ENCODE data around the gene OSM. TPM values are rescaled to one million over a fixed set of nuclear protein-coding genes. Genes with fewer than 3 reads are reported as not detected.
A peak's percentile ranks its signal among the peaks of the same experiment; 100 is the strongest.

OSM gene
- total RNA-seq, result 1 to 10 TPM in 1 of 4 donors, under 1 TPM in 1, not detected in 2; 0.57 to 8.3 TPM

DNA sequence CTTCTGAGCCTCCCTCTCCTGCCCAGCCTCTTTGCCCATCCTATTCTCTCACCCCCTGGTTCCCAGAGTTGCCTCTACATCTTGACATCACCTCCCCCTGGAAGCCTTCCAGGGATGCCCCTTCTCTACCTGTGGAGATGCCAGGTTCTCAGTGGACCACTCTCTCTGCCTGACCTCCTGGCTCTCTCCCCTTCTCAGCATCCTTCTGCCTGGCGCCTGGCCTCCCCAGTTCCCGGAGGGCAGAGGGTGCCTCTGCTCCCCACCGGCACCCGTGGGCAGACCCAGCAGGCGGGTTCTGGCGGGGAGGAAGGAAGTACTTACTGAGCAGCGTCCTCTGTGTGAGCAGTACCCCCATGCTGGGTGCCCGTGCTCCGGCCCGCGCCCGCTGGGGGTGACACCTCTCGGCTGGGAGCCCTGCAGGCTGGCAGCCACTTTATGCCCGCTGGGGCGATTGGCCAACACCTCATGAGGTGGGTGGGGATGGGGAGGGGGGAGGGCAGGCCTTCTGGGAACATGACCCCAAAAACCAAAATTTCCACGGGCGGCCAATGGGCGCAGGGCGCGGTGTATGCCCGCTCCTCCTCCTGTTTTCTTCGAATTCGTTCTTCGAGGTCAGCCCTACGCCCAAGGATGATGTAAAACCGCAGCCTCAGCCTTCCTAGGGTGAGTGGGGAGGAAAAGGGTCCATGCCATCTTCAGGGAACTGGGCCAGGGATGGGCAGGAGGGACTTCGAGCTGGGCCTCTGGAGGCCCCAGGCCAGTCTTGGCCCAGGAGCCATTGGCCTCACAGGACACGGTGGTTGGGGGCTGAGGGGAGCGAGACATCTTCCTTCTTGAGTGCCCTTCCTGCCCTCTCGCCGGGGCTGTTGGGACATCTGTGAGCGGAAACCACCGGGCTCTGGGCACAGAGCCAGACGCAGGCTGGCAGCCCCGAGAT is at the start of gene OSM:
Gene OSM, minus strand, starts transcription at position 407 of the 937 bp plus-strand sequence. Its CDS starts 52 bp downstream, at position 355.
- H3K4me1 ChIP-seq, result peaks cover 5 to 14% (median 12%) of the 10 kb centered on the region in 4 donors
- peak within 1 kb of the TSS; percentile 28 to 49 (median 31) for H3K4me3 ChIP-seq
- intact Hi-C loops (cut with DNase I), result loop anchor here (10.0 kb wide), 1 partner anchor 218 kb away; no protein-coding TSS in a partner anchor
- H3K36me3 ChIP-seq, result no peaks in the 10 kb centered on the region
- no peaks in the 10 kb centered on the region for H3K9me3 ChIP-seq
- WGBS, result 83% methylated on average over 21 of the region's 35 CpGs
- peaks cover 0 to 4% (median 0%) of the 10 kb centered on the region in 4 donors for H3K27me3 ChIP-seq
- TF ChIP-seq POLR2AphosphoS5 (IDR thresholded peaks at IDR 0.05), result no peak
- TF ChIP-seq POLR2A (IDR thresholded peaks at IDR 0.05; ENCODE audit: low read depth), result no peak
- TF ChIP-seq, protein P1, sequence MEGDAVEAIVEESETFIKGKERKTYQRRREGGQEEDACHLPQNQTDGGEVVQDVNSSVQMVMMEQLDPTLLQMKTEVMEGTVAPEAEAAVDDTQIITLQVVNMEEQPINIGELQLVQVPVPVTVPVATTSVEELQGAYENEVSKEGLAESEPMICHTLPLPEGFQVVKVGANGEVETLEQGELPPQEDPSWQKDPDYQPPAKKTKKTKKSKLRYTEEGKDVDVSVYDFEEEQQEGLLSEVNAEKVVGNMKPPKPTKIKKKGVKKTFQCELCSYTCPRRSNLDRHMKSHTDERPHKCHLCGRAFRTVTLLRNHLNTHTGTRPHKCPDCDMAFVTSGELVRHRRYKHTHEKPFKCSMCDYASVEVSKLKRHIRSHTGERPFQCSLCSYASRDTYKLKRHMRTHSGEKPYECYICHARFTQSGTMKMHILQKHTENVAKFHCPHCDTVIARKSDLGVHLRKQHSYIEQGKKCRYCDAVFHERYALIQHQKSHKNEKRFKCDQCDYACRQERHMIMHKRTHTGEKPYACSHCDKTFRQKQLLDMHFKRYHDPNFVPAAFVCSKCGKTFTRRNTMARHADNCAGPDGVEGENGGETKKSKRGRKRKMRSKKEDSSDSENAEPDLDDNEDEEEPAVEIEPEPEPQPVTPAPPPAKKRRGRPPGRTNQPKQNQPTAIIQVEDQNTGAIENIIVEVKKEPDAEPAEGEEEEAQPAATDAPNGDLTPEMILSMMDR (IDR thresholded peaks at IDR 0.05), result no peak
- no peak for TF ChIP-seq EP300 (IDR thresholded peaks at IDR 0.05)
- H3K27ac ChIP-seq (replicated peaks in 1 of 4), result peak within 1 kb of the TSS; percentile 39 to 66 (median 53)
- DNase-seq (ENCODE audit: extremely low spot score), result no peak

DNA sequence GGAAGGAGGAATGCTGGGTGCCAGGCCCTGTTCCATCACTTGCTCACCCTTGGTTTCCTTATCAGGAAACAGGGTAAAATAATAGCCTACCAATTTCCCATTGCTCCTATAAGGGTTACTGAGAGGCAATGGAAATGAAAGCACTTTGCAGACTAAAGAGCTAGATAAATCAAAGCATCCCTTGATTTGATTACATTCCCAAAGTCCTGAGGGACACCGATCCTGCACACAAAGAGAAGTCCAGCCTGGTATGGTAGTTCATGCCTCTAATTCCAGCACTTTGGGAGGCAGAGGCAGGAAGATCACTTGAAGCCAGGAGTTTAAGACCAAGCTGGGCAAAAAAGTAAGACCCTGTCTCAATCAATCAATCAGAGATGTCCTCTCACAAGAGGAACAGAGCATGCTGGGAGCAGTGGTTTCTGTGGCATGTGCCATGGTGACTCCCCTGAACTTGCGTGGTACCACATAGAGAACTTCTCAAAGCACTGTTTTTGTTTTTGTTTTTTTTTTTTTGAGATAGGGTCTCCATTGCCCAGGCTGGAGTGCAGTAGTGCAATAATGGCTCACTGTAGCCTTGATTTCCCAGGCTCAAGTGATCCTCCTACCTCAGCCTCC is 49.4 kb upstream of the OSM start:
- peaks cover 85 to 100% (median 99%) of the 10 kb centered on the region in 4 donors for H3K4me1 ChIP-seq
- DNase-seq (ENCODE audit: extremely low spot score), result no peak

DNA sequence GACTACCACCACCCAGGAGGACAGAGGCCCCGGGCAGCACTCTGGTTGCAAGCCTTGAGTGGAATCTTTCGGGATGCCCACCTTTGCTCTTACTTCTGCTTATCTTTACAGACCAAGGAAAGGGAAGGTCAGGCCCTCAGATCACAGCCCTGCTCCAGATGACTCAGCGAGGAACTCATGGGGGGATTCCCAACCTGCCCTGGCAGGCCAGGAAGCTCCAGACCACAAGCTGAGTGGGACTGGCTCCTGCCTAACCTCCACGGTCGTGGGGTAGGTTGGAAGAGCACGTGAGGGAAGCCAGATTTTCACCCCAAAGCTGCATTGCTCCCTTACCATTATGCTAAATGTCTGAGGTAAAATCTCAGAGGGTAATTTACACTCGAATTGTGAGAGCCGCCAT is 48.3 kb upstream of the OSM start:
- H3K4me1 ChIP-seq, result peaks cover 87 to 100% (median 99%) of the 10 kb centered on the region in 4 donors
- intact Hi-C loops (cut with DNase I), result no loop called here
- 73% methylated on average over 7 of the region's 8 CpGs for WGBS

More for the DNA sequence above, 49.4 kb upstream of the OSM start:
- Histone ChIP-seq H3K9me3 (no peaks in the 10 kb centered on the region), H3K36me3 (peaks cover 0 to 29% (median 19%) of the 10 kb centered on the region in 4 donors), H3K27ac (replicated peaks in 1 of 4) (peak overlapping the region; percentile 5 to 54 (median 27)), H3K27me3 (no peaks in the 10 kb centered on the region), H3K4me3 (no peak overlapping the region)
- TF ChIP-seq POLR2AphosphoS5 (IDR thresholded peaks at IDR 0.05), result no peak
- TF ChIP-seq EP300 (IDR thresholded peaks at IDR 0.05), result no peak
- TF ChIP-seq, protein P1 (IDR thresholded peaks at IDR 0.05), result no peak
- TF ChIP-seq POLR2A (IDR thresholded peaks at IDR 0.05; ENCODE audit: low read depth), result no peak
- intact Hi-C loops (cut with DNase I), result no loop called here
- 68% methylated on average over 2 of the region's 2 CpGs for WGBS

DNA sequence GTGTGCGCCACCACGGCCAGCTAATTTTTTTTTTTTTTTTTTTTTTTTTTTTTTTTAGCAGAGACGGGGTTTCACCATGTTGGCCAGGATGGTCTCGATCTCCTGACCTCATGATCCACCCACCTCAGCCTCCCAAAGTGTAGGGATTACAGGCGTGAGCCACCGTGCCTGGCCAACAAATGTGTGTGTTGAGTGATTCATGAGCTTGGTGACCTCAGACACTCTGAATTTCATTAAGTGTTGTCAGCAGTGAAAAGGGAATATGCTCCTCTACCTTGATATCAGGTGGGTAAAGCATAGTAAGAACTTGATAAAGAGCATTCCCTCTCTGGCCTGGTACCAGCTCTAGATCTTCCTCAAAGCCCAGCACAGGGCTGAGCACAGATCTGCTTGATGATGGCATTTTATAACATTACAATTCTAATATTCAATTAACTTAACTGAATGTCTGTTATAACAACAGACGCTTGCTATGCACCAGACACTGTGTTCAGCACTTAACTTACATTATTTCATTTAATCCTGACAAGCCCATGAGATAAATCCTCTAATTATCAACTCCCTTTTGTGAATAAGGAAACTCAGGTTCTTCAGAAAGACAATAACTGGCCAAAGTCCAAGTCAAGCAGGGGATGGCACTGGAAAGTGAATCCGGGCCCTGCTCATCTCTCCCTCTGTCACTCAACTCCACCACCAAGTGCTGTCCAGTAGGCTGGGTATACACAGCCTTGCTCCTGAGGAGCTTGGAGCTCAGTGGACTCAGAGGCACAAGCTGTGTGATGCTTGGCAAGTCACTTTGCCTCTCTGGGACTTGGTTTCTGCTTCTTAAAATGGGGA is 47.1 kb upstream of the OSM start:
- no peak for DNase-seq (ENCODE audit: extremely low spot score)
- Histone ChIP-seq H3K27ac (replicated peaks in 1 of 4) (peak overlapping the region; percentile 28 to 87 (median 38)), H3K4me3 (no peak overlapping the region), H3K4me1 (peaks cover 87 to 100% (median 99%) of the 10 kb centered on the region in 4 donors), H3K36me3 (peaks cover 0 to 15% (median 11%) of the 10 kb centered on the region in 4 donors), H3K9me3 (no peaks in the 10 kb centered on the region), H3K27me3 (no peaks in the 10 kb centered on the region)
- WGBS, result 80% methylated on average over 8 of the region's 8 CpGs
- TF ChIP-seq POLR2A (IDR thresholded peaks at IDR 0.05; ENCODE audit: low read depth), result no peak
- no peak for TF ChIP-seq EP300 (IDR thresholded peaks at IDR 0.05)
- TF ChIP-seq POLR2AphosphoS5 (IDR thresholded peaks at IDR 0.05), result no peak
- TF ChIP-seq, protein P1 (IDR thresholded peaks at IDR 0.05), result no peak
- intact Hi-C loops (cut with DNase I), result no loop called here

More for the DNA sequence above, 48.3 kb upstream of the OSM start:
- Histone ChIP-seq H3K36me3 (peaks cover 0 to 18% (median 15%) of the 10 kb centered on the region in 4 donors), H3K27me3 (no peaks in the 10 kb centered on the region), H3K27ac (replicated peaks in 1 of 4) (peak overlapping the region in 3 of 4 donors; percentile 20 to 32 (median 23)), H3K4me3 (no peak overlapping the region), H3K9me3 (no peaks in the 10 kb centered on the region)
- TF ChIP-seq POLR2A (IDR thresholded peaks at IDR 0.05; ENCODE audit: low read depth) (no peak), POLR2AphosphoS5 (IDR thresholded peaks at IDR 0.05) (no peak), EP300 (IDR thresholded peaks at IDR 0.05) (no peak)
- TF ChIP-seq, protein P1 (IDR thresholded peaks at IDR 0.05), result no peak
- no peak for DNase-seq (ENCODE audit: extremely low spot score)
